ENCODE results near the gene BPGM.

GRCh38 chr7:134627109-134627774, 19.4 kb upstream of the BPGM start:
- TF ChIP-seq CTCF (conservative IDR thresholded peaks at IDR 0.05; ENCODE audit: low read length) (no peak), EZH2phosphoT487 (IDR thresholded peaks at IDR 0.05; ENCODE audit: borderline replicate concordance) (no peak)

Data from Loucy (cell line).